ENCODE results near the gene ATM.

Gene ATM

GRCh38 chr11:108278546-108278945 lies 55.7 kb downstream of the ATM start (continued):
- TF ChIP-seq CSRNP3 (CRISPR knock-in tag; IDR thresholded peaks at IDR 0.05), result no peak
- TF ChIP-seq SNAI2 (CRISPR knock-in tag; IDR thresholded peaks at IDR 0.05), result no peak
- no peak for TF ChIP-seq TCF4 (CRISPR knock-in tag; IDR thresholded peaks at IDR 0.05; ENCODE audit: borderline replicate concordance)

- TF ChIP-seq CSRNP3 (CRISPR knock-in tag; IDR thresholded peaks at IDR 0.05) (no peak), ZC3H10 (CRISPR knock-in tag; IDR thresholded peaks at IDR 0.05) (no peak), ZNF565 (CRISPR knock-in tag; conservative IDR thresholded peaks at IDR 0.05; ENCODE audit: low read depth) (no peak), TOX (CRISPR knock-in tag; IDR thresholded peaks at IDR 0.05; ENCODE audit: borderline replicate concordance) (no peak), TSHZ2 (CRISPR knock-in tag; IDR thresholded peaks at IDR 0.05) (no peak), GLIS3 (CRISPR knock-in tag; IDR thresholded peaks at IDR 0.05) (no peak), CSDC2 (CRISPR knock-in tag; IDR thresholded peaks at IDR 0.05) (no peak), PPARA (CRISPR knock-in tag; IDR thresholded peaks at IDR 0.05; ENCODE audit: borderline replicate concordance) (no peak), SNAI2 (CRISPR knock-in tag; IDR thresholded peaks at IDR 0.05) (no peak), PATZ1 (CRISPR knock-in tag; IDR thresholded peaks at IDR 0.05; ENCODE audit: borderline replicate concordance) (no peak), RARB (CRISPR knock-in tag; IDR thresholded peaks at IDR 0.05) (no peak)
- ATAC-seq, result no peak
These were observed 56.1 kb downstream of the ATM start for GRCh38 chr11:108278954-108279353.

GRCh38 chr11:108286370-108286769 lies 63.5 kb downstream of the ATM start:
- TF ChIP-seq ZNF8 (CRISPR knock-in tag; IDR thresholded peaks at IDR 0.05), result no peak
- no peak for TF ChIP-seq ZFP3 (CRISPR knock-in tag; IDR thresholded peaks at IDR 0.05)
- no peak for TF ChIP-seq ARNTL (CRISPR knock-in tag; IDR thresholded peaks at IDR 0.05; ENCODE audit: borderline replicate concordance, low read depth)
- no peak for TF ChIP-seq BACH2 (CRISPR knock-in tag; IDR thresholded peaks at IDR 0.05; ENCODE audit: borderline replicate concordance)
- no peak for TF ChIP-seq POU6F1 (CRISPR knock-in tag; IDR thresholded peaks at IDR 0.05; ENCODE audit: borderline replicate concordance, low read depth)
- no peak for TF ChIP-seq GLIS3 (CRISPR knock-in tag; IDR thresholded peaks at IDR 0.05)
- no peak for TF ChIP-seq TSHZ2 (CRISPR knock-in tag; IDR thresholded peaks at IDR 0.05)
- TF ChIP-seq ZNF565 (CRISPR knock-in tag; conservative IDR thresholded peaks at IDR 0.05; ENCODE audit: low read depth), result no peak
- no peak for TF ChIP-seq TCF4 (CRISPR knock-in tag; IDR thresholded peaks at IDR 0.05; ENCODE audit: borderline replicate concordance)
- TF ChIP-seq OSR1 (CRISPR knock-in tag; IDR thresholded peaks at IDR 0.05), result no peak
- no peak for TF ChIP-seq ZFP30 (CRISPR knock-in tag; IDR thresholded peaks at IDR 0.05)
- TF ChIP-seq ZNF70 (CRISPR knock-in tag; IDR thresholded peaks at IDR 0.05), result no peak
- TF ChIP-seq PATZ1 (CRISPR knock-in tag; IDR thresholded peaks at IDR 0.05; ENCODE audit: borderline replicate concordance), result no peak
- no peak for TF ChIP-seq CREB5 (CRISPR knock-in tag; IDR thresholded peaks at IDR 0.05; ENCODE audit: low read depth)
- no peak for TF ChIP-seq ZC3H10 (CRISPR knock-in tag; IDR thresholded peaks at IDR 0.05)
- no peak for ATAC-seq

All from SK-N-SH treated with all-trans-retinoic acid at 6 μM for 48 hours (cell line).